GM10248 (cell line): ENCODE results near the gene AMOTL1.
"Not testable (repeated sequence)": the region's sequence is repeated elsewhere in the genome, so short reads cannot be mapped to it uniquely, and the experiment has no call there.

Experiments used
- CTCF ChIA-PET: fragments of 300-600 bp; sonication (Branson Sonifier 250); formaldehyde crosslinking; extraction: SDS; loops from one replicate; lab custom pipeline; 2021; ENCODE audit warnings: antibody characterized with exemption; lab: Yijun Ruan, JAX
- POLR2A ChIA-PET: fragments of 350-650 bp; sonication (Branson Sonifier 250); formaldehyde crosslinking; extraction: SDS; loops from one replicate; lab custom pipeline; 2020; ENCODE audit warnings: antibody characterized with exemption; lab: Yijun Ruan, JAX
- DNase-seq: peaks from one replicate; pipeline ENCODE4 v3.0.0; 2012; ENCODE audit errors: extremely low spot score
- TF ChIP-seq, protein P1 (sequence below): IDR thresholded peaks from 2 replicates; pipeline ENCODE4 v1.5.1; 2012; ENCODE audit warnings: mild to moderate bottlenecking, low read depth; ENCODE audit errors: extremely low read depth, missing control alignments, control extremely low read depth

Gene AMOTL1

DNA sequence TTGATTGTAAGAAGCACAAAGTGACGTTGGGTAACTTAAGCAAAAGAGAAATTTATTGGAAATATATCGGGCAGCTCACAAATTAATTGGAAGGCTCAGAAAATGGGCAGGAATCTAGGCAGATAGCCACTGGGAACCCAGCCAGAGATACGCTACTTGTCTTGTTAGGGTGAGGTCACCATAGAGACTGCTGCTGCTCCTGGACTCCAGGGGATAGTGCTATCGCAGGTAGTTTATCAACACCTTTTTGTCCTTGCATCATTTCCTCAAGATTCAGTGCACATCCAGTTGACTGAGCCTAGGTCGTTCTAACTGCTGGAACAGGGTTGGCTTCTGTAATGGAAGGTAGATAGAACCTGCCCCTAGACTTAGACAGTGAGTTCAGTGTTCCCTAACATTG is 19.6 kb downstream of the AMOTL1 start:
- TF ChIP-seq, protein P1, sequence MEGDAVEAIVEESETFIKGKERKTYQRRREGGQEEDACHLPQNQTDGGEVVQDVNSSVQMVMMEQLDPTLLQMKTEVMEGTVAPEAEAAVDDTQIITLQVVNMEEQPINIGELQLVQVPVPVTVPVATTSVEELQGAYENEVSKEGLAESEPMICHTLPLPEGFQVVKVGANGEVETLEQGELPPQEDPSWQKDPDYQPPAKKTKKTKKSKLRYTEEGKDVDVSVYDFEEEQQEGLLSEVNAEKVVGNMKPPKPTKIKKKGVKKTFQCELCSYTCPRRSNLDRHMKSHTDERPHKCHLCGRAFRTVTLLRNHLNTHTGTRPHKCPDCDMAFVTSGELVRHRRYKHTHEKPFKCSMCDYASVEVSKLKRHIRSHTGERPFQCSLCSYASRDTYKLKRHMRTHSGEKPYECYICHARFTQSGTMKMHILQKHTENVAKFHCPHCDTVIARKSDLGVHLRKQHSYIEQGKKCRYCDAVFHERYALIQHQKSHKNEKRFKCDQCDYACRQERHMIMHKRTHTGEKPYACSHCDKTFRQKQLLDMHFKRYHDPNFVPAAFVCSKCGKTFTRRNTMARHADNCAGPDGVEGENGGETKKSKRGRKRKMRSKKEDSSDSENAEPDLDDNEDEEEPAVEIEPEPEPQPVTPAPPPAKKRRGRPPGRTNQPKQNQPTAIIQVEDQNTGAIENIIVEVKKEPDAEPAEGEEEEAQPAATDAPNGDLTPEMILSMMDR, result no peak
- CTCF ChIA-PET, result no interaction called here
- no peak for DNase-seq
- POLR2A ChIA-PET, result no interaction called here

DNA sequence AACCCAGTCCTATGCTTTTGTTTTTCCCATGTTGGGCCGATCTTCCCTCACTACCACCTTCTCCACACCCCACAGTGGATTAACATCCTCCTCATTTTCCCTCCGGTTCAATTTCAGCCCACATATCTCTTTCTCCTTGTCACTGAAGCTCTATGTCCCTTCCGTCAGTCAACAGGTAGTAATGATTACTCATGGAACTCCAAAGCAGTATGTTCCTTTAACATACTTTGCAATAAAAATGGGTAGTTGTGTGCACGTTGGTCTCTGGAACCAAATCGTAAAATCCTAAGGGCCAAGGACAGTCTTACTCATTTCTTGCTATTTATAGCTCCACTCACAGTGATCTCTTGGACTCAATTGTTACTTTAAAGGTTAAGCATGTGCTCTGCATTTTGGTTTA is 20.2 kb downstream of the AMOTL1 start:
- TF ChIP-seq, protein P1, result no peak
- POLR2A ChIA-PET, result no interaction called here
- DNase-seq, result no peak
- CTCF ChIA-PET, result interaction anchor here (1.0 kb wide), 1 partner anchor 50 kb away, joined by 4 read pairs; no protein-coding TSS in a partner anchor

DNA sequence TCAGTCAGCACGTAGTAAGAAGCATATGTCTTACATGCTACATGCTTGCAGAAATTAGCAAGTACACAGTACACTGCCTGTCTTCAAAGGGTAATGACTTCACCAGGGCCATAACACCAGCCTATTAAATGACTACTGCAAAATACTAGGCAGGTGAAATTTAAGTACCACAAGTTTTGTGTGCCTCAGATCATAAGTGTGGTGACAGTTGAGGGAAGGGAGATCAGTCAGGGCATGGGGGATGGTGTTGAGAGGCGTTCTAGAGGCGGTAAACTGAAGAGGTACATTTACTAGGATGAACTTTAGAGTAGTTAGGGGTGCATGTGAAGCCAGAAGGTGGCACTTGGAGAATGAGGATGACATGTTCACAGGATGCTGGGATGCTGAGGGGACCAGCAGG is 22.0 kb downstream of the AMOTL1 start:
- ChIA-PET CTCF (interaction anchor here (0.9 kb wide), 1 partner anchor 8 kb away, joined by 3 read pairs; no protein-coding TSS in a partner anchor), POLR2A (no interaction called here)
- TF ChIP-seq, protein P1, result no peak
- DNase-seq, result no peak

DNA sequence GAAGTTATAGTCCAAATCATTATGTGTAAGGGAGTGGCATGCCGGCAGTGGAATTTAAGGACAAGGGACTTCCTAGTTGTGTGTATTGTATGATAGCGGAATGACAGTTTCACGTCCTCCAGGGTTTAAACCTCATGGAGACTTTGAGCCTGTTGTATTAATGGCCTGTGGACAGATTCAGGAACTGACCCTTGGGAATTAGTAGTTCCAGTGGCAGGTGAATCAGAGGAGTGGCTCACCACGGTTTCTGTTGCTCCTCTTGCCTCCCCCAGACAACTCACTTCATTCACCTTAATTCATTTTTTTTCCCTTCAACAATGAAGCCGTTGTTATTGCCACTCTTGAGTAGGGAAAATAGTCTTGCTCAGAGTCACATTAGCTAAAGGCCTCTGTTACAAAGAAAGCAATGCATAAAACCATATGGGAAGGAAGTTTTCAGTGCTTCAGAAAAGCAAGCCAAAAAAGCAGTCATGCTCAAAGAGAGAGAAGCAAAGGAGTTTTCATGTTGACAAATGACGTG is 22.6 kb downstream of the AMOTL1 start:
- no peak for DNase-seq
- POLR2A ChIA-PET, result no interaction called here
- TF ChIP-seq, protein P1, result no peak
- CTCF ChIA-PET, result interaction anchor here (0.9 to 1.1 kb wide), 2 partner anchors 8 to 10 kb away, joined by 3 read pairs; no protein-coding TSS in a partner anchor

DNA sequence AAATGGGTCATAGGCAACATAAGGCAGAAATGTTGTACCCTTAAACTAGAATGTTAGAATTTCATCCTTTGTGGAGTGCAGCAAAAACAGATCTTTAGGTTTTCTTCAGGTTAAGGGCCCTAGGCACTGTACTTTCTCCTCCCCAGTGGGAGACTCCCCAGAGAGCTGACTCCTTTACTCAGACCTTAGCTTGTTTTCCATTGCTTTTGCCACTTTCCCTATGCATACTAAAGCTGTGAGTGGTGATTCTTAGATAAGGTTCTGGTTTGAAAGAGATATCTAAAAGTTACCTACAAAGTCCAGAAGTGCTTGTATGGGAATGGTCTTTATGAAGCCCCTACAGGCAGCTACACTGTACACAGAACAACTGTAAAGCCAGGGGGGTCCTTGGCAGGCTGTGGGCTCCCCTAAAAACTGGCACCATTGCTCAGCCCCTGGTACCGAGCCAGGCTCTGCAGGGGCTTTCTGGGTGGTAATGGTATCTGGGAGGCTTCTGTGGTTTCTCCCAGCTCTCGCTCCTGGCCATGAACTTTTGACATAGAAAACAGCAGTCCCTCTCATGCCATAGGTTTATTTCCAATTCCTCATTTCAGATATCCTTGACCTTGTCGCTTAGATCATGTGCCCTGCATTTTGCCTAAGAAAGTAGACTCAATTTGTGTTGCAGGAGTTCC is 23.2 kb downstream of the AMOTL1 start:
- DNase-seq, result no peak
- TF ChIP-seq, protein P1, result no peak
- CTCF ChIA-PET, result interaction anchor here (0.9 to 1.1 kb wide), 2 partner anchors 9 to 11 kb away, joined by 3 read pairs; no protein-coding TSS in a partner anchor
- POLR2A ChIA-PET, result no interaction called here

DNA sequence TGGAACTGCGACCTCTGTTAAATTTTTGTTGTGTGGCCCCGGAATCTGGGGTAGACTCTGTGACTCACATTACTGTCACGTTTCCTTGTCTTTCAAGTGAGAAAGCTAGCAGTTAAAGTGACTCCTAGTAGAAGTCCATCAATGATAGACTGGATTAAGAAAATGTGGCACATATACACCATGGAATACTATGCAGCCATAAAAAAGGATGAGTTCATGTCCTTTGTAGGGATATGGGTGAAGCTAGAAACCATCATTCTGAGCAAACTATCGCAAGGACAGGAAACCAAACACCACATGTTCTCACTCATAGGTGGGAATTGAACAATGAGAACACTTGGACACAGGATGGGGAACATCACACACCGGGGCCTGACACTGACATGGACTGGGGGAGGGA is 23.8 kb downstream of the AMOTL1 start:
- CTCF ChIA-PET, result interaction anchor here (1.1 kb wide), 1 partner anchor 11 kb away, joined by 3 read pairs; no protein-coding TSS in a partner anchor
- POLR2A ChIA-PET, DNase-seq: not testable (repeated sequence)

DNA sequence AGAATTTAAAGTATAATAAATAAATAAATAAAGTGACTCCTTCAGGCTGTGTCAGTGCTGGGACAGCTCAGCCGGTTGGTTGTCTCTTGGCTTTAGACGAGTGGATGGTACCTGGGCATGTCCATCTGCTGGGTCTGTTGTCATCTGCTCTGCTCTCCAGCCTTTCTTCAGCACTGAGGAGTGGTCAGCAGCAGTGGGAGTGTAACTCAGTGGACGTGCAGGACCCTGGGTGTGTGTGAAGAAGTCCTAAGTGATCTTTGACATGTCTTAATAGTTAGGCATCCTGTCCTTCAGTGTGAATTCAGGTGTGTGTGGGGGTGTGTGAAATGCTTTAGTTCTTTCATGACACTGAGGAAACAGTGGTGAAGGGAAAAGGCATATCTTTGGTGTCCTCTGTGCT is 24.3 kb downstream of the AMOTL1 start:
- TF ChIP-seq, protein P1, result no peak
- ChIA-PET POLR2A (no interaction called here), CTCF (no interaction called here)
- DNase-seq, result no peak
